Astrocyte of the hippocampus (primary cell): Measurements from ENCODE around the gene PEX14.

Experiments
- DNase-seq: peaks from one replicate; pipeline ENCODE4 v3.0.0; 2011; ENCODE audit warnings: low read depth, low spot score

The PEX14 gene

DNA sequence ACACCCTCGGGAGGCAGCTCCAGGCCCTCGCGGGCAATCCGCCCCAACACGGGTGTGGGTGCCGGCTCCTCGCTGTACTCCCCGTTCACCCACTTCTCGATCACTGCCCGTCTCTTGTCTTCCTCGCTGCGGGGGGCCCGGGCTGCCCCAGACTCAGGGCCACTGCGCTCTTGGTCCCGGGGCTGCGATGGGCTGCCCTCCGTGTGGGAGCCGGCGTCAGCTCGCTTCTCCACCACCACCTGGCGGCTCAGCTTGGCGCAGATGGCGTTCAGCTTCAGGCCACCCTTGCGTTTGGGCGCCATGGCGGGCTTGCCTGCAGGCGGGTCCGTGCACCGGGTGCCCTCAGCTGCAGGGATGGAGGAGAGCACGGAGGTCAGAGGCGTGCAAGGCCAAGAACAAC lies 190.5 kb downstream of the PEX14 start:
- no peak for DNase-seq

DNA sequence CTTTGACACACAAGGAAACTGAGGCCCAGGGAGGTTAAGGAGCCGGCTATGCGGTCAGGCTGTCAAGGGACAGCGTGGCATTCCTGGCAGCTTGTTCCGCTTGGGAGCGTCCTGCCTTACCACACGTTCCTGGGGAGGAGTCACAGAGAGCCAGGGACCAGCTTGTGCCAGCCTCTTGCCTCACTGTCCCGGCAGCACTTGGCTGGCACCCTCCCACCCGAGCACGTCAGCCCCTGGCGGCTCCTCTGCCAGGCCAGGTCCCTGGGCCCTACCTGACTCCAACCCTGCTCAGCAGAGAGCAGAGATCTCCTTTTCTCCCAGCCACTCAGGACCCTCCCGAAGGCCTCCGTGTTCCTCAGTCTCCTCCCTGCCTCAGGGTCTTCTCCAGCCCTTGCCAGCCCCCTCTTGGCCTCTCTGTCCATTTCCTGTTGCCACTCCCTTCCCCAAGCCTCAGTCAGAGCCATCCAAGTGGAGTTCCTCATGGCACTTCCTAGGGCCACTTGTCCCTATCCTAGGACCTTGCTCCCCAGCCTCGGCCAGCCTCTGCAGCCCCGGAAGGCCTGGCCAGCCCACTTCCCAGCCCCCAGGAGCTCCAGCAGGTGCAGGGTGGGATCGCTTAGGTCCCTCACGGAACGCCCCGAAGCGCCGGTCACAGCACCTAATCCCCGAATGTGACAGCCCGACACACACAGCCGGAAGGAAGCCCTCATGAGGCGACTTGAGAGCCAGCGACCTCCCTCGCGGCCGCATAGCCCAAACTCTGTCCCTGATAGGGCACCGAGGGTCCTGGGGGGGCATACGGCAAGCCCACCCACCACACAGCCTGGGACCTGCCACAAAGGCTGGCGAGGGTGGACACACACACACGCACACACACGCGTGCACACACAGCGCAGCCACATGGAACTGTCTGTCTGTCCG lies 191.4 kb downstream of the PEX14 start:
- no peak for DNase-seq

GRCh38 chr1:10667861-10668761 lies 193.4 kb downstream of the PEX14 start:
- DNase-seq: peak; percentile 11

GRCh38 chr1:10669570-10669969 lies 194.8 kb downstream of the PEX14 start:
- no peak for DNase-seq

DNA sequence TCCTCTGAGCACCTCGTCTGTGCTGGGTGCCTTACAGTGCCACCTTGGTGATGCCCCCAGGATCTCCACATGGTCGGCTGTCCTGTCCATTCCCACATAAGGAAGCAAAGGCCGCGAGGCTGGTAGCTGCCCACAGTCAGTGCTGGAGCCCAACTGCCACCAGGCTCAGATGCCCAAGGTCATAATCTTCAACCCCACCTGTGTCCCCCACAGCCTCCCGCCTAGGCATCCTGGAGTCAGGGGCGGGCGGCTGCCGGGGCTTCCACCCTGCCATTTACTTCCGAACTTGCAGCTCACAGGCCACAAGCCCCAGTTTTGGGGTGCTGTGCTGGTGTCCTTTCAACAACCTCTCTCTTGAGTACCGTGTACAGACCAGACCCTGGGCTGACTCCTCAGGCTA lies 195.4 kb downstream of the PEX14 start:
- DNase-seq: no peak

GRCh38 chr1:10671090-10671489 lies 196.3 kb downstream of the PEX14 start:
- no peak for DNase-seq

DNA sequence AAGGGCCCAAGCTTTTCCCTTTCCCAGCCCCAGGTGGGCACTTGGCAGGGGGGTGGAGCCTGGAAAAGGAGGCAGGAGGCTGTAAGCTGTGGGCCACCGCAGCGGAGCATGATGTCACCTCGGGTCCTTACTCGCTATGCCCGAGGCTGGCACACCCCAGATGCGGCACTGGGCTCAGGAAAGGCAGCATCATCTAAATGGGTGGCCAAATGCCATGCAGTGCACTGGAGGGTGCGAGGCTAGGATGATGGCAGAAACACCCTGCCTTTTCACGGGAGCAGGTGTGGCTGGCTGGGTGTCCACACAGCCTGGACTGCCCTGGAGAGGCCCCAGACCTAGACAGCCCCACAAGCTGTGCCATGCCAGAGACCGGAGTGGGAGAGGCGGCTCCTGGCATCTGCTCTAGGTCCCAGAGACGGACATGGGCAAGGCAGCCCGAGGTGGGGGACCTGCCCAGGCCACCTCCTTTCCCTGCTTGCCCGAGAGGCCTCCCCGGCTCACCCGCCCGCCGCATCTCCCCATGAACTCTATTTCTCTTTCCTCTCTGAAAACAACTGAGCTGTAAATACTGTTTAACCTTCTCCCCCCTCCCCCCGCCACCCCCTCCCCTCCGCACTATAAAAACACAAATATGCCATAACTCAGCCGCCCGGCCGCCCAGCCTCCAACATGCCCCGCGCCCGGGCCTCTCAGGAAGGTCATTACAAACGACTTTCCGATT lies 197.0 kb downstream of the PEX14 start:
- DNase-seq: no peak

- DNase-seq: no peak
Measured at GRCh38 chr1:10672343-10673050, 197.7 kb downstream of the PEX14 start.

DNA sequence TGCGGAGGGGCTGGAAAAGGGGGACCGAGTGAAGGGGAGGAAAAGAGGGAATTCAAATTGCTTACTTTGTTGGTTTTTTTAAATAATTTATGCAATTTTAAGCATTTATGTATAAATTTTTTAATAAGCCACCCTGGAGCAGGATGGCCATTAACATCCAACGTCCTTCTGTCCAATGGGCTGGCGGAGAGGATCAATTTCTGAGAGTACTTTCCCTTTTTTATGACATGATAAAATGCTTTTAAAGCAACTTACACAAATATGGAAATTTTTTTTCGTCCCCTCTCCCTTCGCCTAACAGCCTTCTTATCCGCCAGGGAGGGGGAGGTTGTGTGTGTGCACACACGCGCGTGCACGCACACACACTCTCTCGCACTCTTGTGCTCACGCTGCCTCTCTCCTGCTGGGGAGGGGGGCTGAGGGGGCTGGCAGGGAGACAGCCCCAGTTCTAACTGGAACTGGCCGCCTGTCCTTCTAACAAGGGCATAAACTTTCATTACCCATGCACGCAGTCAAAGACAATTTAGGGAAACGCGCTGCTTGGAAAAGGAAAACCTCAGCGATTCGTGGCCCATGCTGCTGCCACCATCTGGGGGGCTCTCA lies 198.5 kb downstream of the PEX14 start:
- no peak for DNase-seq

DNA sequence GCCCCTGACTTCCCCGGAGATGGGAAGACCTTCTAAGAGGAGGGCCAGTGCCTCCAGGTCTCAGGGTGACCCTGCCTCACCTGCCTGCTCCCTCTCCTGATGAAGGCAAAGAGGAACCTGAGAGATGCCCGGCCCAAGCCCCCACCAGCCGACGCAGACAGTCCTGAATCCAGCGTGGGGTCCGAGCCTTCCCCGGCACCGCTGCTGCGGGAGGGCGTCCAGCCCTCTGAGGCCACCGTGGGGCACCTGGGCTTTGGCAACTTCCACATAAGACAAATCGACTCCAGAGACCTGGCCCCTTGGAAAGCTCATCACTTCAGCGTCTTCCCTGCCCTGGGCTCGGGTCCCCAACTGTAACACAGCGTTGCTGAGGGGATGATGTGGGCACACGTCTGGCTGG lies 199.5 kb downstream of the PEX14 start:
- DNase-seq: no peak

- no peak for DNase-seq
Measured at GRCh38 chr1:10674700-10675609, 200.2 kb downstream of the PEX14 start.

DNA sequence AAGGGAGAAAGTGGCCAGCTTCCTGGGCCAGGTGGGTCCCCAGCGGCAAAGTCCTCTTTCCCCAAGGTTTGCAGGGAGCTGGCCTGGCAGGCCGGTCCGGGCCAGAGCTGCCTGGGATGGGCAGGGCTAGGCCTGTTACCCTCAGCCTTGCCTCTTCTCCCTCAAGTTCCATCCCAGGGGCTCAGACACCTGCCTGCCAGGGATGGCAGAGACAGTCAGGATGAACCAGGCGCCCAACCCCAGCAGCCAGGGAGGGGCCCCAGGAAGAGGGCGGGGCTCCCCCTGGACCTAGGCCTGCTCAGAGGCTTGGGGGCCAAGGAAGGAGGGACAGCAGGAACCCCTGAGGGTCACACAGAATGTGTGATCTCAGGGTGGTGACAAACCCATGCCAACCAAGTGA lies 201.1 kb downstream of the PEX14 start:
- DNase-seq: no peak

DNA sequence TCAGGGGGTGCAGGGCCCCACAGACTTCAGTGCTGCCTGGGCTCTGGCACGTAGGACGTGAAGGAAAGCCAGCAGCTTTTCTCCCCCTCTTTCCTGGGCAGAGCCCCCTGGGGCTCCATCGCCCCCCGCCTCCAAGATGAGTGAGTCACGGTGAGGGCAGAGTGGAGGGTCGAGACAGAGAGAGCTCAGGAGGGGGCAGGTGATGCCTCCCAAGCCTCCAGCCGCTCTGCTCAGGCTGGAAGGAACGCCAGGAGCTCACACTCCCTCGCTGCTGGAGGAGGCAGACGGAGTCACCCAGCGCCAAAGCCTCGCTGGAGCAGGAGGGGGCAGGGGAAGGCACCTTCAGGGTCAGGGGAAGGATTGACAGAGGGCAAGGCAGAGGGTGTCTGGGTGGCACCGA lies 202.2 kb downstream of the PEX14 start:
- peak; percentile 37 for DNase-seq

DNA sequence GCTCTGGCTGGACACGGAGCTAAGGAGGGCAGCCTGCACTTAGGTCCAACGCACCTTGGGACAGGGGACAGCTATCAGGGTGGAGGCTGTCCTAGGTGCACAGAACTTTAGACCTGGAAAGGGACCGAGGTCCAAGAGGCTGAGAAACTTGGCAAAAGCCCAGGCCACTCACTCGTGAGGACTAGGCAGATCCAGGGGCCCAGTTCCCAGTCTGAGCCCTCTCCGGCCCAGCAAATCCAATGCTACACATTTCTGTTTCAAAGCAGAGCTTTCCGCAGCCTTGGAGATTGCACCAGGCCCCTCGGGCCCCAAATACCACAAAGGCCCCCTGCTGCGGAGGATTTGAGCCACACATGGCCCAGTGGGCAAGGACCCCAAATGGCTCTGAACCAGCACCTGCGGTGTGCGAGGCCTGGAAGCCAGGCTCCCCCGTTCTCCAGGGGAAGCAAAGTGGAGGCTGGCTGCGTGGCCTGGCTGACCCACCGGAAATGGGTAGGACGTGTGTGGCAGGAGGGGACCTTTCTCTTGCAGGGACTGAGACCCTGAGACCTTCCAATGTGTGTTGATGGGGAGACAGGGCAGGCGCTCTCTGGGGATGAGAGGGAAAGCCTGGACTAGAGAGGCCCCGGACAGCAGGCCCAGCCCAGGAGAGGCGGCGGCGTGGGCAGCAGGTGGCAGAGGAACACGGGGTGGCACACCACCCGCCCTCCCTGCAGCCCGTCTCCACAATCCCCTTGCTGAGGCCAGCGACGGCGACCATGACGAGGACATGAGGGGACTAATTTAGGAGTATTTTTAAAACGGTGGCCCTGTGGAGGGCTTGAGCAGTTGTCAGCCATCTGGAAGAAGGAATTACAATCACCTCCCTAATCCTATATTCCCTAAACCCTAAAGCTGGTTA lies 203.0 kb downstream of the PEX14 start:
- peak; percentile 40 for DNase-seq

DNA sequence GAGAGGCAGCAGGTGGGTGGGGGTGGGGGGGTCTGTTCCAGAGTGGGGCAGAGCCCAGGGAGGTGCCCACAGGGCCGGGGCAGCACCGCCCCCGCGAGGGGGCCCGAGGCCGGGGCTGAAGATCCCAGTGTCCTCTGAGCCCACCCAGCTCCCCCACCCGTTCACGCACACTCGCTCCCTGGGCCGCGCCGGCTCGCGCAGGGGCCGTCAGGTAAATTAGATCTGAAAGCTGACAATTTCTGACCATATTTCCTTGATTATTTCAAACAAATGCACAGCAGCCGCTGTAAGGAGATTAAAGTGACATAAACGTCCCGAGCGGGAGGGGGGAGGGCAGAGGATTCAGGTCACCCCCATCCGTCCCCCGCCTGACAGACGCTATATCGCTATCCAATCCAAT lies 203.7 kb downstream of the PEX14 start:
- no peak for DNase-seq

- no peak for DNase-seq
Measured at GRCh38 chr1:10678852-10679251, 204.1 kb downstream of the PEX14 start.

- peak; percentile 79 for DNase-seq
Measured at GRCh38 chr1:10679496-10680220, 204.9 kb downstream of the PEX14 start.
